HG02798 (cell line): ENCODE results near the gene COQ8A.

ENCODE experiments used
- ATAC-seq: cut with Tn5 transposase; IDR thresholded peaks from one replicate; pipeline ENCODE4 v1.9.1; 2021; ENCODE audit warnings: mild to moderate bottlenecking; ENCODE audit not compliant: unreplicated experiment, poor library complexity

Gene COQ8A

GRCh38 chr1:226982451-226983177, 42.5 kb downstream of the COQ8A start:
- no peak for ATAC-seq

- ATAC-seq, result no peak
Observed at GRCh38 chr1:226983247-226983991, 43.3 kb downstream of the COQ8A start.

- ATAC-seq, result no peak
Observed at GRCh38 chr1:226983992-226984364, 43.9 kb downstream of the COQ8A start.

GRCh38 chr1:226984521-226985238, 44.6 kb downstream of the COQ8A start:
- ATAC-seq, result no peak

GRCh38 chr1:226985239-226985838, 45.2 kb downstream of the COQ8A start:
- ATAC-seq, result no peak

- no peak for ATAC-seq
Observed at GRCh38 chr1:226985839-226986463, 45.9 kb downstream of the COQ8A start.

- no peak for ATAC-seq
Observed at GRCh38 chr1:226986496-226987178, 46.5 kb downstream of the COQ8A start.

GRCh38 chr1:226987179-226987536, 47.1 kb downstream of the COQ8A start:
- ATAC-seq, result no peak

GRCh38 chr1:226987623-226988333, 47.7 kb downstream of the COQ8A start:
- ATAC-seq, result no peak

- no peak for ATAC-seq
Observed at GRCh38 chr1:226988334-226988666, 48.2 kb downstream of the COQ8A start.

- no peak for ATAC-seq
Observed at GRCh38 chr1:226989085-226989920, 49.2 kb downstream of the COQ8A start.

- no peak for ATAC-seq
Observed at GRCh38 chr1:226990133-226990716, 50.1 kb downstream of the COQ8A start.

GRCh38 chr1:226991920-226992319, 51.8 kb downstream of the COQ8A start:
- ATAC-seq, result no peak

- ATAC-seq, result no peak
Observed at GRCh38 chr1:226993814-226994585, 53.9 kb downstream of the COQ8A start.

- ATAC-seq, result no peak
Observed at GRCh38 chr1:226994586-226995364, 54.7 kb downstream of the COQ8A start.
